ENCODE data around the gene SCP2.

GRCh38 chr1:53080041-53080440 is 153.0 kb downstream of the SCP2 start:
- TF ChIP-seq, protein P1, sequence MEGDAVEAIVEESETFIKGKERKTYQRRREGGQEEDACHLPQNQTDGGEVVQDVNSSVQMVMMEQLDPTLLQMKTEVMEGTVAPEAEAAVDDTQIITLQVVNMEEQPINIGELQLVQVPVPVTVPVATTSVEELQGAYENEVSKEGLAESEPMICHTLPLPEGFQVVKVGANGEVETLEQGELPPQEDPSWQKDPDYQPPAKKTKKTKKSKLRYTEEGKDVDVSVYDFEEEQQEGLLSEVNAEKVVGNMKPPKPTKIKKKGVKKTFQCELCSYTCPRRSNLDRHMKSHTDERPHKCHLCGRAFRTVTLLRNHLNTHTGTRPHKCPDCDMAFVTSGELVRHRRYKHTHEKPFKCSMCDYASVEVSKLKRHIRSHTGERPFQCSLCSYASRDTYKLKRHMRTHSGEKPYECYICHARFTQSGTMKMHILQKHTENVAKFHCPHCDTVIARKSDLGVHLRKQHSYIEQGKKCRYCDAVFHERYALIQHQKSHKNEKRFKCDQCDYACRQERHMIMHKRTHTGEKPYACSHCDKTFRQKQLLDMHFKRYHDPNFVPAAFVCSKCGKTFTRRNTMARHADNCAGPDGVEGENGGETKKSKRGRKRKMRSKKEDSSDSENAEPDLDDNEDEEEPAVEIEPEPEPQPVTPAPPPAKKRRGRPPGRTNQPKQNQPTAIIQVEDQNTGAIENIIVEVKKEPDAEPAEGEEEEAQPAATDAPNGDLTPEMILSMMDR (conservative IDR thresholded peaks at IDR 0.05; ENCODE audit: low read depth, low read length) = no peak
- TF ChIP-seq EZH2 (IDR thresholded peaks at IDR 0.05; ENCODE audit: low read length, unreplicated experiment) (no peak), EZH2phosphoT487 (IDR thresholded peaks at IDR 0.05; ENCODE audit: borderline replicate concordance, low read length) (no peak)

All from PC-3 (cell line).